ENCODE data around the gene PACS2.

- TF ChIP-seq CTCF (IDR thresholded peaks at IDR 0.05) (no peak), EZH2 (IDR thresholded peaks at IDR 0.05; ENCODE audit: borderline replicate concordance, insufficient read depth, low read depth, low read length, poor library complexity, severe bottlenecking) (no peak)
Observed at GRCh38 chr14:105279642-105280361, 34.7 kb upstream of the PACS2 start.
